Ureter (tissue), 1 donor: ENCODE results near the gene CACNB1. TPM values are rescaled to one million over a fixed set of nuclear protein-coding genes. Genes with fewer than 3 reads are reported as not detected.

Source experiments
- DNase-seq: peaks from one replicate; pipeline ENCODE4 v3.0.0-alpha.2; 2020; ENCODE audit warnings: low spot score
- total RNA-seq: library from RNA; stranded (reverse); gene quantifications from one replicate; pipeline ENCODE4 v1.2.4, GENCODE V29; 2023
- donor health status: DM: yes; HTN: yes; CAD: no.

CACNB1 gene
- total RNA-seq, 1 donor from 2014 or later, result 19.1 TPM

- peak; percentile 70 for DNase-seq
Observed at GRCh38 chr17:39225959-39226683, 28.7 kb upstream of the CACNB1 start.

- no peak for DNase-seq
Observed at GRCh38 chr17:39225308-39225958, 28.0 kb upstream of the CACNB1 start, which contains the start of gene STAC2. Gene STAC2 (minus strand): TSS chr17:39225945. CDS start chr17:39225502, 443 bp downstream.

- no peak for DNase-seq
Observed at GRCh38 chr17:39224778-39225307, 27.4 kb upstream of the CACNB1 start.

- DNase-seq, result no peak
Observed at GRCh38 chr17:39223907-39224777, 26.7 kb upstream of the CACNB1 start.

GRCh38 chr17:39222866-39223834 is 25.7 kb upstream of the CACNB1 start:
- no peak for DNase-seq

- no peak for DNase-seq
Observed at GRCh38 chr17:39222151-39222550, 24.7 kb upstream of the CACNB1 start.

GRCh38 chr17:39221572-39221971 is 24.1 kb upstream of the CACNB1 start:
- DNase-seq, result no peak

GRCh38 chr17:39219647-39220154 is 22.2 kb upstream of the CACNB1 start:
- DNase-seq, result no peak

- DNase-seq, result no peak
Observed at GRCh38 chr17:39218906-39219305, 21.4 kb upstream of the CACNB1 start.

- no peak for DNase-seq
Observed at GRCh38 chr17:39217734-39218369, 20.4 kb upstream of the CACNB1 start.

- no peak for DNase-seq
Observed at GRCh38 chr17:39213852-39214251, 16.4 kb upstream of the CACNB1 start.

- DNase-seq, result no peak
Observed at GRCh38 chr17:39212841-39213480, 15.5 kb upstream of the CACNB1 start.

- DNase-seq, result no peak
Observed at GRCh38 chr17:39212195-39212810, 14.8 kb upstream of the CACNB1 start.

GRCh38 chr17:39210093-39210434 is 12.6 kb upstream of the CACNB1 start:
- no peak for DNase-seq

- DNase-seq, result peak; percentile 77
Observed at GRCh38 chr17:39209317-39210092, 12.0 kb upstream of the CACNB1 start.

GRCh38 chr17:39208893-39209292 is 11.4 kb upstream of the CACNB1 start:
- DNase-seq, result no peak

- no peak for DNase-seq
Observed at GRCh38 chr17:39208136-39208535, 10.7 kb upstream of the CACNB1 start.

GRCh38 chr17:39205112-39205526 is 7.7 kb upstream of the CACNB1 start:
- DNase-seq, result no peak

- DNase-seq, result no peak
Observed at GRCh38 chr17:39204245-39204644, 6.8 kb upstream of the CACNB1 start.
